Stimulated activated CD8-positive, alpha-beta memory T cell treated with anti-CD3 and anti-CD28 coated beads, Interleukin-7, amount 100 ng/mL, for 48 hours (primary cell): ENCODE data around the gene FBXW10.
"Not testable (repeated sequence)": the region's sequence is repeated elsewhere in the genome, so short reads cannot be mapped to it uniquely, and the experiment has no call there.

Source experiments
- DNase-seq, 2 donors: peaks; one replicate each; pipeline ENCODE4 v3.0.0-alpha.2; 2020; ENCODE audit warnings: low read depth in 1 of 2; ENCODE audit errors: extremely low read depth in 1 of 2

The FBXW10 gene

DNA sequence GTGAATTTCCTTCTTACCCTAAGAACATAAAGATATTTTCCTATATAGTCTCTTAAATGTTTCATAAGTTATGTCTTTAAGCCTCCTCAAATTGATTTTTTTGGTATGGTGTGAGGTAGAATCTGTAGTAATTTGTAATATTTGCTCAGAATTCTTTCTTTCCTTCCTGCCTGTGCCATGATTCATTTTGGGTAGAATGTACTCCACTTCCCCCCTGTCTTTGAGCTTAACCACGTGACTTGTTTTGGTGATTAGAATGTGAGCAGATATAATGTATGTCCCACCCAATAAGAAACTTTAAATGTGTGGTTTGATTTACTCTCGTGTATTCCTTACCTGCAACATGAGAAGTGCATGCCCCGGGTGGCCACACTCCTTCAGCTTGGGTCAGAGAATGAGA lies 77.6 kb downstream of the FBXW10 start:
- not testable (repeated sequence) for DNase-seq

DNA sequence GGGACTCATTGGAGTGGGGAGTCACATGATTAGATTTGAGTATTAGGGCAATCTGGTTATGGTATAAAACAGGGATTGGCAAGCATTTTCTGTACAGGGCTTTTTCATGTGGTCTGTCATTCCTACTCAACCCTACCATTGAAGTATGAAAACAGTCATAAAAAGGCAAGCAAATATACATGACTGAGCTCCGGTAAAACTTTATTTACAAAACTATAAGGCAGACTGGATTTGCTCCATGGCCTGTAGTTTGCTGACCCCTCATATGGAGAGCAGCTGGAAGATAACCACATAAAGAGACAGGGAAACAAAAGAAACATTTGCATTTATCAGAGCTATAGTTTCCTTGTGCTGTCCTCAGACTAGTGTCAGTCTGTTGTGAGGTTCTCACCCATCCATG lies 83.8 kb downstream of the FBXW10 start:
- DNase-seq: not testable (repeated sequence)
